ENCODE results near the gene SLC35F6. TPM values are rescaled to one million over a fixed set of nuclear protein-coding genes. Genes with fewer than 3 reads are reported as not detected.
A peak's percentile ranks its signal among the peaks of the same experiment; 100 is the strongest.

SLC35F6 gene
- total and polyA plus RNA-seq, 3 experiments from 2014 or later: 6.7 to 12.1 (median 11.5) TPM

DNA sequence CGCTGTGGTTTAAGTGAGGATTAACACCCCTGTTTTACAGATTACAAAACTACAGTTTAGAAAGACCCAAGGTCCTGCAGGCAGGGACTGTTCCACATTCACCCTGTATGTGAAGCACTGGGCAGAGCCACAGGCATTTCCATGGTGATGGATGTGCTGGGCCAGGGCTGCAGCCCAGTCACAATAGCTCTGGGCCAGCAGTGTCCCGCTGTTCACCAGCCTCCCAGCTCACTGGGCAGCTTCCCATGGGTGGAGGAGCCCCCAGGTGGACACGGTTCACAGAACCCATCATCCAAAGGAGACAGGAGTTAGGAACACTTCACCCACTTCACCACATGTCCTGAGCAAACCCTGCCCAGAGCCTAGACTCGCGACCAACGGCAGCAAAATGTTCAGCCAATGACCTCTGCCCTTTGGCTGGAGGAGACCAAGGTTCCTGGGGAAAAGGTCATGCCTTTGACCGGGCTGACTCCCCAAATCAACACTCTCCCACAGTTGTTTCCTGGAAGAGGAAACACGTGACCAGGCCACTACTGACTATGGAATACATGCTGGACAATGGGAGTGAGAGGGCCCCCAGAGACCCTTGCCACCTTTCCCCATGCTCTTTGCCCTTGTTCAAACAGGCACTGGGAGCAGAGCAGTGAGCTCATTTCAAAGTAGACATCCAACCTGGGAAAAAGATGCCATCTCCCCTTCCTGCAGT lies 28.0 kb upstream of the SLC35F6 start:
- Histone ChIP-seq H3K9me3 (ENCODE audit: low read length) (no peaks in the 10 kb centered on the region), H3K36me3 (ENCODE audit: insufficient read depth, low read length) (no peaks in the 10 kb centered on the region), H3K4me3 (ENCODE audit: low read length) (no peak overlapping the region), H3K27ac (ENCODE audit: low read depth, low read length) (no peak overlapping the region), H3K27me3 (ENCODE audit: insufficient read depth, low read length, poor library complexity, severe bottlenecking) (no peaks in the 10 kb centered on the region), H3K4me1 (ENCODE audit: insufficient read depth, low read length) (no peaks in the 10 kb centered on the region)
- ChIA-PET CTCF (interaction anchor here (0.7 kb wide), 1 partner anchor 467 kb away, joined by 4 read pairs; no protein-coding TSS in a partner anchor), POLR2A (no interaction called here)
- Mint-ChIP-seq H3K4me3 (no peak overlapping the region), H3K9me3 (no peaks in the 10 kb centered on the region), H3K27ac (no peak overlapping the region), H3K36me3 (no peaks in the 10 kb centered on the region), H3K27me3 (peaks cover 8 to 23% of the 10 kb centered on the region in 2 donors), H3K4me1 (peaks cover 4 to 8% (median 5%) of the 10 kb centered on the region in 3 donors)
- DNase-seq: no peak

DNA sequence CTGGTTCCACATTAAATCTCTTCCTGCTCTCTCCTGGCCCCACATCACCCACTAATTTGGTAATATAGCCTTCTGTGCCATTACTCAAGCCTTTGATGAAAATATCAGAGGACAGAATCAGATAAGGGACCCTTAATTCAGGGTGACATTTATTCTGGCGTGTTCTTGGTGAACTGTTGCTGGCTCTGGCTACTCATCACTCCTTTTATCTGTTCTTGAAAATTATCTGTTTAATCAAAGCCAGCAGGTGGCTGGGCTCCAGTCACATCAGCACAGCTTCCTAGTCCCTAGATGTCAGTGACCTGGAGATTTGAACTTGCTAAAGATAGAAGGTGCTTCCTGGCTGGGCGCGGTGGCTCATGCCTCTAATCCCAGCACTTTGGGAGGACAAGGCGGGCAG lies 26.9 kb upstream of the SLC35F6 start:
- CTCF ChIA-PET: no interaction called here

DNA sequence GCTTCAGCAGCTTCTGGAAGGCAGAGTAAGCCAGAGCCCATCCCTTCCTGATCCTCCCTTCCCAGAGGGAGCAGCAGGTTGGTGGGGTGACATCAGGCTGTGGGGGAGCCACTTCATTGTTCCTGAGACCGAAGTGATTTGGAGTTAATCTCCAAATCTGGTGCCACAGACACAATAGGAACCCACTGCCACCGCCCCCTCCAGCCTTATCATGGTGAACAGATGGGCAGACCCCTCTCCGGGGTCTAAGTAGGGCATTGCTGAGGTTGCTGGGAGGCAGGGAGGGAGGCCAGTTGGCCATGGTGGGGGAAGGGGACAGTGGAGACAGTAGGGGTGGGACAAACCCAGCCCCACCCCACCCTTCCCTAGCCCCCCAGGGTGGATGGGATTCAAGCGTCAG lies 25.6 kb upstream of the SLC35F6 start:
- Mint-ChIP-seq H3K36me3 (no peaks in the 10 kb centered on the region), H3K27ac (no peak overlapping the region), H3K4me3 (no peak overlapping the region), H3K27me3 (peaks cover 5 to 12% of the 10 kb centered on the region in 2 donors), H3K4me1 (peaks cover 7 to 11% (median 8%) of the 10 kb centered on the region in 3 donors), H3K9me3 (no peaks in the 10 kb centered on the region)
- ChIA-PET CTCF (no interaction called here), POLR2A (no interaction called here)
- Histone ChIP-seq H3K9me3 (ENCODE audit: low read length) (no peaks in the 10 kb centered on the region), H3K4me1 (ENCODE audit: insufficient read depth, low read length) (no peaks in the 10 kb centered on the region), H3K4me3 (ENCODE audit: low read length) (no peak overlapping the region), H3K27ac (ENCODE audit: low read depth, low read length) (no peak overlapping the region), H3K27me3 (ENCODE audit: insufficient read depth, low read length, poor library complexity, severe bottlenecking) (no peaks in the 10 kb centered on the region), H3K36me3 (ENCODE audit: insufficient read depth, low read length) (no peaks in the 10 kb centered on the region)
- no peak for DNase-seq

More for the DNA sequence above, 26.9 kb upstream of the SLC35F6 start:
- Mint-ChIP-seq H3K27me3 (peaks cover 5 to 17% of the 10 kb centered on the region in 2 donors), H3K4me3 (no peak overlapping the region), H3K9me3 (no peaks in the 10 kb centered on the region), H3K27ac (no peak overlapping the region), H3K36me3 (no peaks in the 10 kb centered on the region), H3K4me1 (peaks cover 7 to 11% (median 8%) of the 10 kb centered on the region in 3 donors)
- Histone ChIP-seq H3K4me3 (ENCODE audit: low read length) (no peak overlapping the region), H3K9me3 (ENCODE audit: low read length) (no peaks in the 10 kb centered on the region), H3K36me3 (ENCODE audit: insufficient read depth, low read length) (no peaks in the 10 kb centered on the region), H3K27me3 (ENCODE audit: insufficient read depth, low read length, poor library complexity, severe bottlenecking) (no peaks in the 10 kb centered on the region), H3K27ac (ENCODE audit: low read depth, low read length) (no peak overlapping the region), H3K4me1 (ENCODE audit: insufficient read depth, low read length) (no peaks in the 10 kb centered on the region)
- DNase-seq: no peak
- POLR2A ChIA-PET: no interaction called here

DNA sequence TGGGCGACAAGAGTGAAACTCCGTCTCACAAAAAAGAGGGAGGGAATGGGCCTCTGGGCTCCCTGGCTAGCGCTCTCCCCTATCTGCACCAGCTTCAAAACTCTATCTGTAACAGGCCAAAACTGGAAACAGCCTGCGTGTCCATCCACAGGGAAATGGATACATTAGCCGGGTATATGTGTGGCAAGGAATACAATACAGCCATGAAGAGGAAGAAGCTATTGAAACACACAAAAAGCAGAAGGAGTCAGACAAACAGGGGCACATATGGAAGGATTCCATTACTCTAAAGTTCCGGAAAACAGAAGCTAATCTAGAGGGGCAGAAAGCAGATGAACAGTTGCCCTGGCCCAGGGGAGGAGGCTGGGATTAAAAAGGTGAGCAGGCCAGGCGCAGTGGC lies 24.6 kb upstream of the SLC35F6 start:
- Histone ChIP-seq H3K9me3 (ENCODE audit: low read length) (no peaks in the 10 kb centered on the region), H3K4me1 (ENCODE audit: insufficient read depth, low read length) (no peaks in the 10 kb centered on the region), H3K4me3 (ENCODE audit: low read length) (no peak overlapping the region), H3K27ac (ENCODE audit: low read depth, low read length) (no peak overlapping the region), H3K27me3 (ENCODE audit: insufficient read depth, low read length, poor library complexity, severe bottlenecking) (no peaks in the 10 kb centered on the region), H3K36me3 (ENCODE audit: insufficient read depth, low read length) (no peaks in the 10 kb centered on the region)
- Mint-ChIP-seq H3K27me3 (peaks cover 2 to 8% of the 10 kb centered on the region in 2 donors), H3K4me1 (peaks cover 7 to 11% (median 8%) of the 10 kb centered on the region in 3 donors), H3K4me3 (no peak overlapping the region), H3K36me3 (no peaks in the 10 kb centered on the region), H3K27ac (peak overlapping the region in 1 of 8 donors; percentile 0), H3K9me3 (no peaks in the 10 kb centered on the region)
- no peak for DNase-seq
- ChIA-PET CTCF (no interaction called here), POLR2A (no interaction called here)

DNA sequence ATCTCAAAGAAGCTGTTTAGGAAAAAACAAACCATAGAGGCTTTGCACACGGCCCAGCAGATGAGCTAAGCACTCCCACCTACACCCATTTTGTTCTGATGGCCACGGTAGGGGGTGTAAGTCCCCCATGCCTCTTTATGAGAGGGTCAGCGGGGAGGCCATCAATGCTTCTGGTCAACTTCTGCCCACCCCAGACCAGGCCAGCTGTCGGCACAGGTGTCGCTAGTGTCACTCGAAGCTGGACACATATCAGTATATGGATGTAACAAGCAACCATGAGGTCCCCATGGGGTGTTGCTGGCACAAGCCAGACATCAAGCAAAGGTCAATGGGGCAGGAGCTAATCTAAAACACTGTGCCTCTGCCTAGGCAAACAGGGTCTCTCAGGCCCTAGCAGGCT lies 23.7 kb upstream of the SLC35F6 start:
- H3K36me3 Mint-ChIP-seq: no peaks in the 10 kb centered on the region
- Histone ChIP-seq H3K36me3 (ENCODE audit: insufficient read depth, low read length) (no peaks in the 10 kb centered on the region), H3K27ac (ENCODE audit: low read depth, low read length) (no peak overlapping the region), H3K27me3 (ENCODE audit: insufficient read depth, low read length, poor library complexity, severe bottlenecking) (no peaks in the 10 kb centered on the region), H3K4me1 (ENCODE audit: insufficient read depth, low read length) (no peaks in the 10 kb centered on the region), H3K4me3 (ENCODE audit: low read length) (no peak overlapping the region), H3K9me3 (ENCODE audit: low read length) (no peaks in the 10 kb centered on the region)
- H3K4me1 Mint-ChIP-seq: peaks cover 7 to 11% (median 8%) of the 10 kb centered on the region in 3 donors
- H3K9me3 Mint-ChIP-seq: no peaks in the 10 kb centered on the region
- CTCF ChIA-PET: no interaction called here
- no peak overlapping the region for H3K4me3 Mint-ChIP-seq
- no peak for DNase-seq
- H3K27me3 Mint-ChIP-seq: peaks cover 2 to 8% of the 10 kb centered on the region in 2 donors
- H3K27ac Mint-ChIP-seq: no peak overlapping the region
- POLR2A ChIA-PET: no interaction called here

DNA sequence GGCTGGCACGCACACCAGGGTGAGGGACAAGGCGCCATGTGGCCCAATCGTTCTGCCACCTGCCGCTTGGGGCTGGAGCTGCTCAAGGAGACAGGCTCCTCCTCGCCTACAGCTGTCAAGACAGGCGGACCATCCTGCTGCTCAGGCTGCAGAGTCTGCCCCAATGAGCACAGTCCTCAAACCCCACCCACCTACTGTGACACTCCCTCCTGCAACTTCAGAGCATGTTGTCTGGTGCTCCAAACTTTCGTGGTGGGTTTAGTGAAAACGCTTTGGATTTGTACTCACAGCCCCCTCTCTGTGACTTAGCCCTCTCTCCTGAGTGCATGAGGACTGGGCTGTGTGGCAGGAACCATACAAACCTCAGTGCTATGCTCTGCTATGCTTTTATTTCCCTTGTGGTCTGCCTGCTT lies 23.2 kb upstream of the SLC35F6 start:
- Mint-ChIP-seq H3K9me3 (no peaks in the 10 kb centered on the region), H3K4me1 (peaks cover 7 to 11% (median 8%) of the 10 kb centered on the region in 3 donors), H3K27ac (peak overlapping the region in 2 of 8 donors; percentile 10 to 20), H3K27me3 (peaks cover 4 to 8% of the 10 kb centered on the region in 2 donors), H3K36me3 (no peaks in the 10 kb centered on the region), H3K4me3 (peak overlapping the region in 2 of 7 donors; percentile 37 to 61)
- no peaks in the 10 kb centered on the region for H3K36me3 ChIP-seq (ENCODE audit: insufficient read depth, low read length)
- POLR2A ChIA-PET: no interaction called here
- H3K4me3 ChIP-seq (ENCODE audit: low read length): no peak overlapping the region
- CTCF ChIA-PET: interaction anchor here (1.6 kb wide), 1 partner anchor 10 kb away, joined by 4 read pairs; no protein-coding TSS in a partner anchor
- DNase-seq: peak in 1 of 5 donors; percentile 23
- H3K27me3 ChIP-seq (ENCODE audit: insufficient read depth, low read length, poor library complexity, severe bottlenecking): no peaks in the 10 kb centered on the region
- H3K4me1 ChIP-seq (ENCODE audit: insufficient read depth, low read length): no peaks in the 10 kb centered on the region
- no peak overlapping the region for H3K27ac ChIP-seq (ENCODE audit: low read depth, low read length)
- no peaks in the 10 kb centered on the region for H3K9me3 ChIP-seq (ENCODE audit: low read length)

DNA sequence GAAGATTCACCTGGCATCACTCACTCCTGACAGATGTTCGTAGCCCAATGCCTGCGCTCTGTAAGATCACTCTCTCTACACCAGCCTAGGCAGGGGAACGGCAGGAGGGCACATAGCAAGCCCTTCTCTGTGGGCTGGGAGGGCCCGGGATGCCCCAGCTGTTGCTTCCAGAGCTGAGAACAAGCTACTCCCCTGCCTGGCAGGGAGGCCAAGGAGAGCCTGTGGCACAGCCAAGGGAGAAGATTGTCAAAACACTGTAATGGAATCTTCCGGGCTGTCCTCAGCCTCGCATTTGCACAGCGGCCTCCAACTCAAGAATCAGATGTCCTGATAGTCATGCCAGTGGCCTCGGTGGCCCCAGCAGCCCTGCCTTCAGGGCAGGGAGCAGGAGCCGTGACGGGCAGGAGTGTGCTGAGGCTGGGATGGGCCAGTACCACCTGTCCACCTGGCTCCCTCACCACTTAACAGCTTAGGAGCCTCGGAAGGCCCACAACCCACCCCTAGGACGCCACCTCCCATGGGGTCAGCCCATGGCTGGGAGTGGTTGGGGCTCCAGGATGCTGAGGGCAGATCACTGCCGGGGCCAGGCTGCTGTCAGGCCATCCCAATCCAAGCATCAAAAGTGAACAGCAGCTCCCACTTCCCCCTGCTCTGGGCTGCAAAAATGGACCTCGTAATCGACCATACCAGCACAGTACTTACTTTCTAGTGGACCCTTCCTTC lies 21.9 kb upstream of the SLC35F6 start:
- H3K4me1 Mint-ChIP-seq: peaks cover 7 to 11% (median 8%) of the 10 kb centered on the region in 3 donors
- H3K4me3 Mint-ChIP-seq: no peak overlapping the region
- POLR2A ChIA-PET: no interaction called here
- no peaks in the 10 kb centered on the region for H3K4me1 ChIP-seq (ENCODE audit: insufficient read depth, low read length)
- H3K9me3 Mint-ChIP-seq: no peaks in the 10 kb centered on the region
- H3K4me3 ChIP-seq (ENCODE audit: low read length): no peak overlapping the region
- CTCF ChIA-PET: interaction anchor here (1.6 kb wide), 1 partner anchor 11 kb away, joined by 4 read pairs; no protein-coding TSS in a partner anchor
- no peaks in the 10 kb centered on the region for H3K9me3 ChIP-seq (ENCODE audit: low read length)
- no peaks in the 10 kb centered on the region for H3K36me3 Mint-ChIP-seq
- peak in 1 of 5 donors; percentile 5 for DNase-seq
- no peak overlapping the region for H3K27ac Mint-ChIP-seq
- H3K27me3 Mint-ChIP-seq: peaks cover 1 to 7% of the 10 kb centered on the region in 2 donors
- no peak overlapping the region for H3K27ac ChIP-seq (ENCODE audit: low read depth, low read length)
- no peaks in the 10 kb centered on the region for H3K36me3 ChIP-seq (ENCODE audit: insufficient read depth, low read length)
- H3K27me3 ChIP-seq (ENCODE audit: insufficient read depth, low read length, poor library complexity, severe bottlenecking): no peaks in the 10 kb centered on the region

DNA sequence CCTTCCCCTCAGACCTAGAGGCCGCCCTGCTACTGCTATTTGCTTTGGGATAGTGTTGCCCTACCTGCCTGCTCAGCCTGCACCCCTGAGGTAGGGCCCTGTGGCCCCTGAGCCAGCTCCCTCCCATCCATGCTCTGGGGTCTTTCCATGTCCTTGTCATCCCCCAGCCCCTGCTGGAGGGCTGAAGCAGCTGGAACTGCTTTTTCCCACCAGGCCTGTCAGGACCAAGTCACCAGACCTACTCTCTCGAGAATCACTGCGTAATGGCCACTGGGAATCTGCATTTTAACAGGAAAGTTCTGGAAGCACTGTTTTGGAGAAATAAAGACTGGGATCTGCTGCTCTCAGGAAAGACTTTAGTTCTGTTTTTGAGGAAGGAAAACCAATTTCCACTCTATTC lies 20.2 kb upstream of the SLC35F6 start:
- Histone ChIP-seq H3K36me3 (ENCODE audit: insufficient read depth, low read length) (no peaks in the 10 kb centered on the region), H3K27ac (ENCODE audit: low read depth, low read length) (no peak overlapping the region), H3K9me3 (ENCODE audit: low read length) (no peaks in the 10 kb centered on the region), H3K27me3 (ENCODE audit: insufficient read depth, low read length, poor library complexity, severe bottlenecking) (no peaks in the 10 kb centered on the region), H3K4me3 (ENCODE audit: low read length) (no peak overlapping the region), H3K4me1 (ENCODE audit: insufficient read depth, low read length) (no peaks in the 10 kb centered on the region)
- H3K4me3 Mint-ChIP-seq: no peak overlapping the region
- H3K9me3 Mint-ChIP-seq: no peaks in the 10 kb centered on the region
- no peak for DNase-seq
- H3K4me1 Mint-ChIP-seq: peaks cover 7 to 11% (median 8%) of the 10 kb centered on the region in 3 donors
- no peak overlapping the region for H3K27ac Mint-ChIP-seq
- H3K27me3 Mint-ChIP-seq: peaks cover 1 to 3% of the 10 kb centered on the region in 2 donors
- H3K36me3 Mint-ChIP-seq: no peaks in the 10 kb centered on the region
- ChIA-PET CTCF (interaction anchor here (1.0 to 1.3 kb wide), 2 partner anchors 9 to 10 kb away, joined by 4 to 5 read pairs; no protein-coding TSS in a partner anchor), POLR2A (no interaction called here)

Data from CD8-positive, alpha-beta memory T cell (primary cell).